Duodenal mucosa (tissue), 2 donors: ENCODE results near the gene NUP93.
"Not testable (repeated sequence)": the region's sequence is repeated elsewhere in the genome, so short reads cannot be mapped to it uniquely, and the experiment has no call there.

Experiments
- H3K27ac ChIP-seq: one replicate; pipeline ENCODE4 v1.7.0; 2013; ENCODE audit warnings: low read depth, low read length
- H3K27me3 ChIP-seq, 2 donors: one replicate each; pipeline ENCODE4 v1.7.0; 2013; ENCODE audit warnings: low read length in 2 of 2, control low read depth in 1 of 2; ENCODE audit not compliant: insufficient read depth in 2 of 2, control insufficient read depth in 1 of 2
- H3K36me3 ChIP-seq, 2 donors: one replicate each; pipeline ENCODE4 v1.7.0; 2013; ENCODE audit warnings: low read length in 2 of 2, control low read depth in 1 of 2; ENCODE audit not compliant: insufficient read depth in 2 of 2, control insufficient read depth in 1 of 2
- H3K4me1 ChIP-seq, 2 donors: one replicate each; pipeline ENCODE4 v1.7.0; 2013; ENCODE audit warnings: low read length in 2 of 2, control low read depth in 1 of 2; ENCODE audit not compliant: insufficient read depth in 2 of 2, control insufficient read depth in 1 of 2
- H3K4me3 ChIP-seq, 2 donors: one replicate each; pipeline ENCODE4 v1.7.0; 2013; ENCODE audit warnings: low read length in 2 of 2, low read depth in 1 of 2
- H3K9ac ChIP-seq, 2 donors: one replicate each; pipeline ENCODE4 v1.7.0; 2013; ENCODE audit warnings: low read length in 2 of 2, low read depth in 1 of 2
- H3K9me3 ChIP-seq, 2 donors: one replicate each; pipeline ENCODE4 v1.7.0; 2013; ENCODE audit warnings: low read length in 2 of 2, control low read depth in 1 of 2; ENCODE audit not compliant: control insufficient read depth in 1 of 2

The NUP93 gene

GRCh38 chr16:56862776-56863175 lies 132.8 kb downstream of the NUP93 start:
- Histone ChIP-seq H3K27me3 (no peaks in the 10 kb centered on the region), H3K4me3 (no peak overlapping the region), H3K9ac (no peak overlapping the region), H3K27ac (no peak overlapping the region), H3K36me3 (no peaks in the 10 kb centered on the region), H3K9me3 (no peaks in the 10 kb centered on the region), H3K4me1 (peaks cover 17 to 35% of the 10 kb centered on the region in 2 donors)

DNA sequence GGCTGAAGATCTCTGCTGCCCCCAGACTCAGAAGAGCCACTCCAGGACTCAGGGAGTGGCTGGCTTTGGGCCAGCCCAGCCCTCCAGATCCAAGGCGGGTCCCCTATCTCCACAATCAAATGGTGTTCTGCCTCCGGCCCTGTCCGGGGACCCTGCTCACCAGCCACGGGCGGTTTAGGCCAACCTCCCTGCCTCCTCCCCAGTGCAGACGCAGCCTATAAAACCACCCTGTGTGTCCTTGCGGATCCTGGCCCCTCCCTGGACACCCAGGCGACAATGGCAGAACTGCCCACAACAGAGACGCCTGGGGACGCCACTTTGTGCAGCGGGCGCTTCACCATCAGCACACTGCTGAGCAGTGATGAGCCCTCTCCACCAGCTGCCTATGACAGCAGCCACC lies 135.0 kb downstream of the NUP93 start, which contains the start of gene SLC12A3:
TSS of gene SLC12A3 (plus strand) at position 248 of the 400 bp plus-strand sequence. CDS start at position 277, 29 bp downstream.
- Histone ChIP-seq H3K27ac (no peak within 1 kb of the TSS), H3K9me3 (no peaks in the 10 kb centered on the region)

DNA sequence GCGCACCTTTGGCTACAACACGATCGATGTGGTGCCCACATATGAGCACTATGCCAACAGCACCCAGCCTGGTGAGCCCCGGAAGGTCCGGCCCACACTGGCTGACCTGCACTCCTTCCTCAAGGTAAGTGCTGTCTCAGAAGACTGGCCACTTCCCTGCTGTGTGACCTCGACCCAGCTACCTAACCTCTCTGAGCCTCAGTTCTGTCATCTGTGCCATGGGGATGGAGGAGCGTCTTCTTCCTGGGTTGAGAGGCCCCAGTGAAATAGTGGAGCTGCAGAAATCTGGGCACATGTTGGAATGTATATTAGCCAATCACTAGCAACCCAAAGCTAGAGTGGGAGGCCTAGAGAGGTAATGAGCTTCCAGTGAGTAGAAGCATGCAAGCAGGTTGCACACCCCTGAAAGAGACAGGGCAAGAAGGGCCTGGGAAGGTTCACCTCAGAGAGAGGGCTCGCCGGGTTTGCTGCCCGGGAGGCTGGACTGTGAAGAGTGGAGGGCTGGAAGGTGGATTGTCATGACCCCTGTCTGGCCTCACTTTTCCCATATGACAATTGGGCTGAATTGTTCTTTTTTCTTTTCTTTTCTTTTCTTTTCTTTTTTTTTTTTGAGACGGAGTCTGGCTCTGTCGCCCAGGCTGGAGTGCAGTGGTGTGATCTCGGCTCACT lies 135.6 kb downstream of the NUP93 start:
- Histone ChIP-seq H3K4me3 (no peak overlapping the region), H3K9ac (no peak overlapping the region), H3K27me3 (no peaks in the 10 kb centered on the region), H3K4me1 (peaks cover 17 to 25% of the 10 kb centered on the region in 2 donors), H3K27ac (no peak overlapping the region), H3K36me3 (no peaks in the 10 kb centered on the region), H3K9me3 (no peaks in the 10 kb centered on the region)

More for the DNA sequence above, 135.0 kb downstream of the NUP93 start, which contains the start of gene SLC12A3:
- H3K4me1 ChIP-seq = peaks cover 16 to 29% of the 10 kb centered on the region in 2 donors
- no peaks in the 10 kb centered on the region for H3K27me3 ChIP-seq
- H3K36me3 ChIP-seq = no peaks in the 10 kb centered on the region
- no peak within 1 kb of the TSS for H3K9ac ChIP-seq
- H3K4me3 ChIP-seq = no peak within 1 kb of the TSS

GRCh38 chr16:56866955-56867830 lies 137.3 kb downstream of the NUP93 start:
- Histone ChIP-seq H3K36me3 (no peaks in the 10 kb centered on the region), H3K9me3 (no peaks in the 10 kb centered on the region), H3K27me3 (no peaks in the 10 kb centered on the region), H3K27ac (no peak overlapping the region), H3K9ac (no peak overlapping the region), H3K4me1 (peaks cover 10 to 17% of the 10 kb centered on the region in 2 donors), H3K4me3 (no peak overlapping the region)

GRCh38 chr16:56868175-56868574 lies 138.2 kb downstream of the NUP93 start:
- H3K9me3 ChIP-seq = no peaks in the 10 kb centered on the region
- no peak overlapping the region for H3K4me3 ChIP-seq
- peaks cover 6 to 11% of the 10 kb centered on the region in 2 donors for H3K4me1 ChIP-seq
- H3K36me3 ChIP-seq = no peaks in the 10 kb centered on the region
- H3K9ac ChIP-seq = no peak overlapping the region
- H3K27ac ChIP-seq = no peak overlapping the region
- H3K27me3 ChIP-seq = no peaks in the 10 kb centered on the region

DNA sequence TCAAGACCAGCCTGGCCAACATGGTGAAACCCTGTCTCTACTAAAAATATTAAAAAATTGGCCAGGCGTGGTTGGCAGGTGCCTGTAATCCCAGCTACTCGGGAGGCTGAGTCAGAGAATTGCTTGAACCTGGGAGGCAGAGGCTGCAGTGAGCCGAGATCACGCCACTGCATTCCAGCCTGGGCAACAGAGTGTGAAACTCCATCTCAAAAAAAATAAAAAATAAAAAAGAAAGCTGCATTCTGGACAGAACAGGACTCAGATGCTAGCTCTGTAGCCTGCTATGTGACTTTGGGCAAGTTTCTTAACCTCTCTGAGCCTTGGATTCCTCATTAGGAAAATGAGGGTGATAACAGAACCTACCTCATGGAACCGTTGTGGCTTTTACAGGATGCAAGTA lies 138.8 kb downstream of the NUP93 start:
- not testable (repeated sequence) for H3K27ac ChIP-seq, H3K9ac ChIP-seq, H3K4me1 ChIP-seq, H3K9me3 ChIP-seq, H3K27me3 ChIP-seq, H3K4me3 ChIP-seq, H3K36me3 ChIP-seq

- Histone ChIP-seq H3K27me3 (no peaks in the 10 kb centered on the region), H3K4me3 (no peak overlapping the region), H3K9ac (no peak overlapping the region), H3K9me3 (no peaks in the 10 kb centered on the region), H3K27ac (no peak overlapping the region), H3K36me3 (no peaks in the 10 kb centered on the region), H3K4me1 (peaks cover 5 to 10% of the 10 kb centered on the region in 2 donors)
Measured at GRCh38 chr16:56869513-56870275, 139.8 kb downstream of the NUP93 start.

DNA sequence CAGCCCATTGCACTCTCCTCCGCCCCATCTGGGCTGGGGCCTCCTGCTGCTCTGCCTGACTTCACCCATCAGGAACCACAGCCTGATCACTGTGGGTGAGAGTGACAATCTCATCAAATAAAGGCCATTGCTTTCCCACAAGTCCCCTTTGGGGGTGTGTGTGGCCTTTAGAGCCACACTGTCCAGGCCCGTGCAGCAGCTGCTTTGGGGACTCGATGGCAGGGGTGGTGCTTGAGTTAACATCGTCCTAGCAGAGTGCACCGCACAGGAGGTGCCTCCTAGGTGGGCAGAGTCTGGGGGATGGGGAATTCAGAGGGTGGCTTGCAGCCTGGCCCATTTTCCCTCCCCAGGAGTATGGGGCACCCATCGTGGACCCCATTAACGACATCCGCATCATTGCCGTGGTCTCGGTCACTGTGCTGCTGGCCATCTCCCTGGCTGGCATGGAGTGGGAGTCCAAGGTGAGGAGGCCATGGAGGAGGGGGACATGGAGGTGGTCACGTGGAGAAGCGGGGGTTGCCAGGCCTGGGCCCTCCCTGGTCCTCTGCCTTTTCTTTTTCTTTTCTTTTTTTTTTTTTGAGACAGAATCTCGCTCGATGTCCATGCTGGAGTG lies 140.5 kb downstream of the NUP93 start:
- Histone ChIP-seq H3K36me3 (no peaks in the 10 kb centered on the region), H3K9ac (no peak overlapping the region), H3K27me3 (no peaks in the 10 kb centered on the region), H3K9me3 (no peaks in the 10 kb centered on the region), H3K27ac (no peak overlapping the region), H3K4me3 (no peak overlapping the region), H3K4me1 (peaks cover 5 to 10% of the 10 kb centered on the region in 2 donors)

GRCh38 chr16:56871172-56871593 lies 141.3 kb downstream of the NUP93 start:
- Histone ChIP-seq H3K9ac (no peak overlapping the region), H3K9me3 (no peaks in the 10 kb centered on the region), H3K27me3 (no peaks in the 10 kb centered on the region), H3K4me1 (peaks cover 5 to 10% of the 10 kb centered on the region in 2 donors), H3K27ac (peak overlapping the region; percentile 20), H3K4me3 (no peak overlapping the region), H3K36me3 (no peaks in the 10 kb centered on the region)
